Measurements from ENCODE around the gene MRGPRX3.
A peak's percentile ranks its signal among the peaks of the same experiment; 100 is the strongest.
"Not testable (repeated sequence)": the region's sequence is repeated elsewhere in the genome, so short reads cannot be mapped to it uniquely, and the experiment has no call there.

Gene MRGPRX3

DNA sequence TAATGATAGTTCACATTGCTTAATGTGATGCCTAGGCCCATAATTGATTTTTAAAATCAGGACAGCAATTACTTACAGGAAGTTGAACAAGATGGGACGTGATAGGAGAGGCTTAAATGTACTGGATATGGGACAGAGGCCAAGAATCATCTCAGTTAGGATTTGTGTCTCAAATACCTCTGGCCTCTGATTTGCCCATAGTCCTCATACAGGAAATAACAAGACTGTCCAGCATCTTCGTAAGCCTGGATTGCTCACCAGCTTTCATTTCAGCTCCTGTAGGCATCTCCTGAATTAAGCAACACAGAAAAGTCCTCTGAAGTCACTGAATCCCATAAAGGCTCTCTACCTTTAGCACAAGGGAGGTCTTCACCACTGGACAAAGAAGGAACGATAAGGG, at the start of gene MRGPRX3:
MRGPRX3 (plus strand) TSS at position 231 of the 400 bp plus-strand sequence. CDS start 4,632 bp downstream, outside the sequence.
- no peak for DNase-seq (ENCODE audit: low read depth in 2 of 2)

DNA sequence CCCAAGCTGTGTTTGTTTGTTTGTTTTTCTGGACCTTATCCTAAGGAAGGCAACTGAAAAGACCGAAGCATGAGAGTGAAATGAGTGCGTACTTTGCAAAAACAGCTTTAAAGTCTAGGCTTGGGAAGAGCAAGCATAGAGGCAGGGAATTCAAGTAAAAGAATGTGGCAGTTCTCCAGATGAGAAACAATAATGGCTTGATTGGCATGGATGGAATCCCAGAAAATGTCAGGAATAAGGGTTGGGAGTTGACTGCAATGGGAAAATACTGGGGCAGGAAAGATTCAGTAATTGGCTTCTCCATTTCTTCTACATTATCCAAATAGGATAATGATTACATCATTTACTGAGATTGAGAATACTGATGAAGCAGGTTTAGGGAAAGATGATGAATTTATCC, 44.0 kb upstream of the MRGPRX3 start:
- DNase-seq (ENCODE audit: low read depth in 2 of 2), result no peak

DNA sequence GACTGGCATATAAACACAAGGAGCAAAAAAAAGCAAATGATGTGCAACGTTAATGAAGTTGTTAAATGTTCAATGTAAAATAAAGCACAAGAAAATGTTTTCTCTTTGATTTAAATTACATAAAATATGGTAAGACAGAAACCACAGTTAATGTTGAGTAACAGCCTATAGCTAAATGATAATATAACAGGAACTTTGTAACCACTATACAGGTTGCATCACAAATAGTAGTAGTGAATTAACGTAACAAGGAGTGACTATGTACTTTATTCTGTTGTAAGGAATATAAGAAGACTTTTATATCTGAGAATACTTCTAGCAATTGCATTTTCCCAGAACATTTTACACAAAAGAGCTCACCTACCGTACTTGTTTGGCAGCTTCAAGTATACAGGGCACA, 43.4 kb upstream of the MRGPRX3 start:
- DNase-seq (ENCODE audit: low read depth in 2 of 2), result no peak

DNA sequence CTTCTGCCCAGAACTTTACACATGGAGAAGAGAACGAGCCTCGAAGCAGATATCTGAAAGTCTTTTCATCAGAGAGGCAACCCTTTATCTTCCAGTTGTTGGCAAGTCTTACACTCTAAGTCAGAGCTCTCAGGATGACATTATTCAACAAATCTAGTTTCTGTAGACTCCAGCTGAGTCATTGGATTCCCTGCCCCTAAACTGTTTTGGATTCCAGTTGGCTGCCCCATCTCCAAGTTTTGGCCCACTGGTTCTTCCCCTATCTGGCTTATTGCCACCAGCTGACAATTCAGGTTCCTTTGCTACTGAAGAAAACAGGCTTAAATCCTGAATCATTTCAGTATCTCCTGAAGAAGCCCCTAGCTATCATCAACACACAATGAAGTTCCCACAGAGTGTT, 40.6 kb upstream of the MRGPRX3 start:
- DNase-seq (ENCODE audit: low read depth in 2 of 2), result no peak

DNA sequence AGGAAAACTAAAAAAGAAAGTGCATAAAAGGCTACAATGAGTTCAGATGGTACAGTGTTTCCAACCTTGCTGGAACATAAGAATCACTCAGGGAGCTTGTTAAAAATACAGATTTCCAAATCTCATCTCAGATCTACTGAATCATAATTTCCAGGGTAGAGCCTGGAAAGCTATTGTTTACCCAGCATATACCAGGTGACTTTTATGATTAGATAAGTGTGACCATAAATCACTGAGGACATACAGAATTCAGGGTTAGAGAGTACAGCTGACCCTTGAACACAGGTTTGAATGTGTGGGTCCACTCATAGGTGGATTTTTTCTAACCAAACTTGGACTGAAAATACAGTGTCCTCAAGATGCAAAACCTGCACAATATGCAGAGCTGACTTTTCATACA, 38.4 kb upstream of the MRGPRX3 start:
- no peak for DNase-seq (ENCODE audit: low read depth in 2 of 2)

DNA sequence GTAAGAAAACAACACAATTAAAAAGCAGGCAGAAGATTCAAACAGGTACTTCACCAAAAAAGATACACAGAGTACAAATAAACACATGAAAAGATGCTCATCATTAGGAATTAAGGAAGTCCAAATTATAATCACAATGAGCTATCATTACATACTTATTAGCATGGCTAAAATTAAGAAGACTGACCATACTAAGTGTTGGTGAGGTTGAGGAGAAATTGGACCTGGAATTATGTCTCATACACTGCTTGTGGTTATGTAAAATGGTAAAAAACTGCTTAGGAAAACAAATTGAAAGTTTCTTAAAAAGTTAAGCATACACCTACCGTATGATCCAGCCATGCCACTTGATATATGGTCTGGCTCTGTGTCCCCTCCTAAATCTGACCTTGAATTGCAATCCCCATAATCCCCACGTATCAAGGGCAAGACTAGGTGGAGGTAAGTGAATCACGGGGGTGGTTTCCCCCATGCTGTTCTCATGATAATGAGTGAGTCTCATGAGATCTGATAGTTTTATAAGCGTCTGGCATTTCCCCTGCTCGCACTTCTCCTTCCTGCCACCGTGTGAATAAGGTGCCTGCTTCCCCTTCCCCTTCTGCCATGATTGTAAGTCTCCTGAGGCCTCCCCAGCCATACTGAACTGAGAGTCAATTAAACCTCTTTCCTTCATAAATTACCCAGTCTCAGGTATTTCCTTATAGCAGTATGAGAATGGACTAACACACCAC, 31.3 kb upstream of the MRGPRX3 start:
- DNase-seq (ENCODE audit: low read depth in 2 of 2), result no peak

DNA sequence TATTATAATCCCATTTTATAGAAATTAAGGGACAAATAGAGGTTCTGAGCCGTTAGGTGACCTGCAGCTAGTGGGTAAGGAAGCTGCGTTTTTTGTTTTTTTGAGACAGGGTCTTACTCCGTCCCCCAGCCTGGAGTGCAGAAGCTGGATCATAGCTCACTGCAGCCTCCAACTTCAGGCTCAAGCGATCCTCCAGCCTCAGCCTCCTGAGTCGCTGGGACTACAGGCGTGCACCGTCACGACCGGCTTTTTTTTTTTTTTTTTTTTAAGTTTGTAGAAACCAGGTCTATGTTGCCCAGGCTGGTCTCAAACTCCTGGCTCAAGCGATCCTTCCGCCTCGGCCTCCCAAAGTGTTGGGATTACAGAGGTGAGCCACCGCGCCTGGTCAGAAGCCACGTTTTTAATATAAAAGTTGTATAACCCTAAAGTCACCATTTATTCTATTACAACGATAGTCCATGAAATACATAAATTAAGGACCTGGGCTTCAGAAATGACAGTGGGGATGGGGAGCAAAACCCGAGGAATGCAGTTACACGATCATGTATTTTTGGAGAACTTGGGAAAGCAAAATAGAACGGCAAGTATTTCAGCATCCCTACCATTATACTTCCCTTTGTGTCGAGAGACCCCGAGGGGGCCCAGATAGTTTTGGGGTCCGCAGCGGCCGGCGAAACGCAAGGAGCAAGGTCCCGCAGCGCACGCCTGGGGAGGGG, 27.1 kb upstream of the MRGPRX3 start:
- DNase-seq (ENCODE audit: low read depth in 2 of 2), result no peak

DNA sequence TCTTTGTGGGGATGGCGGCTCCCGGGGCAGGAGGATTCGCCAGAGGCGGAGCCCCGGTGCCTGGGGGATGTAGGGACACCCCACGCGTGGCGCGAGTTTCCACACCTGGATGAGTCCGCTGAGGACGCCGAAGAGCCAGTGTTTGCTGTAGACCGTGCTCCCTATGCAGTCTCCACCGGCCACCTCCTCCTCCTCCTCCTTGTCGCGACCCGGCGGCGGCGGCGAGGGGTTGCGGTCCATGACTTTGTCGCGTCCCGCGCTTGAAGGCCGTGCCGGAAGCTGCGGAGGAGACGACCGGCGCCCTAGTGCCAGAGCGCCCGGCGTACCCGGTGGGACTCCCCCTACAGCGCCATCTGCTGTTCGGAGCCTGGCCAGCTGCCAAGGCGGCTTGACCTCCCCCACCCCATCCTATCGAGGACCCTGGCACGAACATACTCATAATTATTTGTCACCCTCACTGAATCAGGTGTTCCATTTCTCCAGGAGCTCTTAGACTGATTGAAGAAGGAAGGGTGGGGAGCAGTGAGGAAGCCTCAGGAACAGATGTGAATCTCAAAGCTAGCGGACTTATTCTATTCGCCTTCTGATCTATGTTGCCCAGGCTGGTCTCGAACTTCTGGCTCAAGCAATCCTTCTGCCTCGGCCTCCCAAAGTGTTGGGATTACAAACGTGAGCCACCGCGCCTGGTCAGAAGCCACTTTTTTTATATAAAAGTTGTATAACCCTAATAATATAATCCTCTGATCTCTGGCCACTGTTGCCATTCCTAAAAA, 26.4 kb upstream of the MRGPRX3 start, which contains the start of gene SAAL1:
SAAL1 (minus strand) TSS at position 281 of the 773 bp plus-strand sequence; CDS start at position 240, 41 bp downstream.
- DNase-seq (ENCODE audit: low read depth in 2 of 2), result peak; percentile 57 to 59

DNA sequence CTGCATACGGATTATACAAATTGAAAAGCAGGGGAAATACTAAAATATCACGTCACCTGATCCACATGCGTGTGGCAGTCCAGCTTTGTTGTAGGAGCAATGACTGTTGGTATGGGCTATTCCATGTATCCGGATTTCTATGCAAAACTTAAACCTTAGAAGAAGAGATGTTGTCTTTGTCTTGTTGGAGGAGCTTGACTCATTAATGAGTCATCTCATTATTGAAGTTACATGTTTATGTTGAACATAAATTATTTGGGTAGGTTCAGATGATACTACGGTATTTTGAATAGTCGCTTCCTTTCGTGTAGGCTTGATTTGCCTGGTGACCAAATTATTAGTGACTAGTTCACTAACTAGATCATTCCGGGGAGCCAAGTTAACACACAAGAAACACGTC, 25.7 kb upstream of the MRGPRX3 start:
- DNase-seq (ENCODE audit: low read depth in 2 of 2), result peak in 1 of 2 experiments; percentile 7

DNA sequence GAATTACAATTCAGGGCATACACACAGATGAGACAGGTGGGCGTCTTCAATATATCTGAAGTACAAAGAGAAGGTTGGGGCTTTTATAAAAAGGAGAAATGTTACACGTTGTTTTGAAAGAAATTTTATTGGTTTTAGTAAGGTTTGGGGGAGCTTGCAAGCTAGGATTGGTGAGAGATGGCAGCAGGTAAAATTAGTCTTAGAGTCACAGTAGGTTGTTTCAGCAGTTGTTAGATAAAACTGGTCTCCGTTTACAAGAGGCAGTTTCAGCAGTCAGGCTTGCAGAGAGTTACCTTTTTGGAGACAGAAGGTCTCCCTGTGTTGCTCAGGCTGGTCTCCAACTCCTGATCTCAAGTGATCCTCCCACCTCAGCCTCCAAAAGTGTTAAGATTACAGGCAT, 24.1 kb upstream of the MRGPRX3 start:
- DNase-seq (ENCODE audit: low read depth in 2 of 2), result no peak

DNA sequence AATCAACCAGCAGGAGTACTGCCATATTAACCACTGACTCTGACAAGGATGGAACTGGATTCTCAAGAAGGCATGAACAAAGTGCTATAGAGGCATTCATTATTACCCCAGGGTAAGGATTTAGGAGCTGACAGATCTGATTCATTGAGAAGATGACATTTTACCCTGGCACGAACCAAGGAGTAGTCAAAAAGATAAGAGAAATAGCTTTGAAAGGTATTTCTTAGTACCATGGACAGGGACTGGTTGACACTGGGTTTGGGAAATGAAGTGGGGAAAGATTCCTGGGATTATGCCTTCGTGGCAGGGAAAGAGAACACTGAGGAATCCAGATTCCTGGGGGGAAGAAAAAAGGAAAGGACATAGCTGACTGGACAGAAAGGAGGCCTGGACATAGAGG, 21.4 kb upstream of the MRGPRX3 start:
- no peak for DNase-seq (ENCODE audit: low read depth in 2 of 2)

DNA sequence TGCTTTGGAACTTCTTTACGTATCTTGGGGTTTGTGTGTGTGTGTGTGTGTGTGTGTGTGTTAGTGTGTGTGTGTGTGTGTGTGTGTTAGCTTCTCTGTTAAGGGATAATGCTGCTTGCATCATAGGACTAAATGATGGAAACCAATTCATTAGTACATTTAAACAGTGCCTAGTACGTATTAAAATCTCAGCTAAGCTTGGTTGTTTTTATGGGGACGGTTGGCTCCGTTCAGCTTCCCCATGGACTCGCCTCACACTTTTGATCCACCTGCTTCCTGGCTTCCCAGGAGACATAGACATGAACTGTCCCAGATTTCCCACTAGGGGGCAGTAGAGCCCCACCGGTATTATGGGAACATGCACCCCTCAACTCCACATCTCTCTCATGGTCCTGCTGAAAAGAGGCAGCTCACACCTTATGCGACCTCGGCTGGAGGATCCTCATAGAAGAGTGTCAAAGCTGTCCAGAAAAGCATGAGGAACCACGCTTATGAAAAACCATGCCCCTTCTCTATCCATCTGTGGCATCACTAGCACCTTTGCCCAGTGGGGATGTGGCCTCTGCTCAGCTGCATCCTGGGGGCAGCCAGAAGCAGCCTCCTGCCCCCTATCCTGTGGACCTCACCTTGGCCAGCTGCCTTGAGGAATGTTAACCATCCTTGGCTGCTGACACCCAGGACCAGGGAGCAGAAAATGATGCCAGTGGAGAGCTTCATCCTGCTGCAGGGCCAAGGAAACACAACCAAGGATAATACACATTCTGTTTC, 16.8 kb upstream of the MRGPRX3 start:
- peak; percentile 16 to 20 for DNase-seq (ENCODE audit: low read depth in 2 of 2)

DNA sequence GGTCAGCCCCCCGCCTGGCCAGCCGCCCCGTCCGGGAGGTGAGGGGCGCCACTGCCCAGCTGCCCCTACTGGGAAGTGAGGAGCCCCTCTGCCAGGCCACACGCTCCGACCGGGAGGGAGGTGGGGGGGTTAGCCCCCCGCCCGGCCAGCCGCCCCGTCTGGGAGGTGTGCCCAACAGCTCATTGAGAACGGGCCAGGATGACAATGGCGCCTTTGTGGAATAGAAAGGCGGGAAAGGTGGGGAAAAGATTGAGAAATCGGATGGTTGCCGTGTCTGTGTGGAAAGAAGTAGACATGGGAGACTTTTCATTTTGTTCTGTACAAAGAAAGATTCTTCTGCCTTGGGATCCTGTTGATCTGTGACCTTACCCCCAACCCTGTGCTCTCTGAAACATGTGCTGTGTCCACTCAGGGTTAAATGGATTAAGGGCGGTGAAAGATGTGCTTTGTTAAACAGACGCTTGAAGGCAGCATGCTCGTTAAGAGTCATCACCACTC, 11.0 kb upstream of the MRGPRX3 start:
- not testable (repeated sequence) for DNase-seq (ENCODE audit: low read depth in 2 of 2)

DNA sequence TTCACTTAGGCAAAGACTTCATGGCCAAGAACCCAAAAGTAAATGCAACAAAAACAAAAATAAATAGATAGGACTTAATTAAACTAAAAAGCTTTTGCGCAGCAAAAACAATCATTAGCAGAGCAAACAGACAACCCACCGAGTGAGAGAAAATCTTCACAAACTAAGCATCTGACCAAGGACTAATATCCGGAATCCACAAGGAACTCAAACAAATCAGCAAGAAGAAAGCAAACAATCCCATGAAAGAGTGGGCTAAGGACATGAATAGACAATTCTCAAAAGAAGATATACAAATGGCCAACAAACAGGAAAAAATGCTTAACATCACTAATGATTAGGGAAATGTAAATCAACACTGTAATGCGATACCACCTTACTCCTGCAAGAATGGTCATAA, 1.3 kb upstream of the MRGPRX3 start:
- DNase-seq (ENCODE audit: low read depth in 2 of 2), result not testable (repeated sequence)

DNA sequence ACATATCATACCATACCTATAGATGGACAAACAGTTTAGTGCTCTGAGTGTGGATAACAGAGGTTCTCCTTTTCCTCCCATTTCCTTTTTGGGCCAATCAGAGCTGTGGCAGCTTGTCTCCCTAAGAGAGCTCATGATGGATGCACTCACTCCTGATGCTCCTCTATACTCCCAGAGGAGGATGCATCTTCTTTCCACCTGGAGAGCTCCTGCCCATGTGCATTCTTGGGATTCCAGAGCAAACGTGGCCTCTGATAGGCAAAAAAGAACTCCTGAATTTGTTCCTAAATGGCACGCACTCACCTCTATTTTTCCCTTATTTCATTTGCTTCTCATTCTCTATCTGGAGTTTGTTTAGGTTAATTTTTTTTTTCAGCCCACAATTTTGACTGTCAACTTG, 2.9 kb downstream of the MRGPRX3 start:
- DNase-seq (ENCODE audit: low read depth in 2 of 2), result no peak

DNA sequence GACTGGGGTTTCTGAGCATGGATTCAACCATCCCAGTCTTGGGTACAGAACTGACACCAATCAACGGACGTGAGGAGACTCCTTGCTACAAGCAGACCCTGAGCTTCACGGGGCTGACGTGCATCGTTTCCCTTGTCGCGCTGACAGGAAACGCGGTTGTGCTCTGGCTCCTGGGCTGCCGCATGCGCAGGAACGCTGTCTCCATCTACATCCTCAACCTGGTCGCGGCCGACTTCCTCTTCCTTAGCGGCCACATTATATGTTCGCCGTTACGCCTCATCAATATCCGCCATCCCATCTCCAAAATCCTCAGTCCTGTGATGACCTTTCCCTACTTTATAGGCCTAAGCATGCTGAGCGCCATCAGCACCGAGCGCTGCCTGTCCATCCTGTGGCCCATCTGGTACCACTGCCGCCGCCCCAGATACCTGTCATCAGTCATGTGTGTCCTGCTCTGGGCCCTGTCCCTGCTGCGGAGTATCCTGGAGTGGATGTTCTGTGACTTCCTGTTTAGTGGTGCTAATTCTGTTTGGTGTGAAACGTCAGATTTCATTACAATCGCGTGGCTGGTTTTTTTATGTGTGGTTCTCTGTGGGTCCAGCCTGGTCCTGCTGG, 4.9 kb downstream of the MRGPRX3 start:
- no peak for DNase-seq (ENCODE audit: low read depth in 2 of 2)

DNA sequence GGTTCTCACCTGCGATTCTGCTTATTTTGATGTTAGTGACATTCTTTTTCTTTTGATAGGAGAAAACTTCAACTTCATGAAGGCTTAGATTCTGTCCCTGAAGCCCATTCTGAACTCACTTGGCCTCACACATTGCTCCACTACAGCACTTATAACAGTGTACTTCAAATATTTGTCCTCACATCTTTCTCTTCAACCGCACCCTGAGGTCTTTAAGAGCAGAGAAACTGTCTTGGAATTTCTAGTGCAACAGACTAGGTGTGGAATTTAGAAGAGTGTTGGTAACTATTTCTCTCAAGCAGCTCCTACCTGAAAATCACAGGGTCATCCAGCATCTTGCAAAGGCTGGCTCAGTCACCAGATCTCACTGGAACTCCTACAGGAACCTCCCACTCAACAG, 7.8 kb downstream of the MRGPRX3 start:
- DNase-seq (ENCODE audit: low read depth in 2 of 2), result no peak

DNA sequence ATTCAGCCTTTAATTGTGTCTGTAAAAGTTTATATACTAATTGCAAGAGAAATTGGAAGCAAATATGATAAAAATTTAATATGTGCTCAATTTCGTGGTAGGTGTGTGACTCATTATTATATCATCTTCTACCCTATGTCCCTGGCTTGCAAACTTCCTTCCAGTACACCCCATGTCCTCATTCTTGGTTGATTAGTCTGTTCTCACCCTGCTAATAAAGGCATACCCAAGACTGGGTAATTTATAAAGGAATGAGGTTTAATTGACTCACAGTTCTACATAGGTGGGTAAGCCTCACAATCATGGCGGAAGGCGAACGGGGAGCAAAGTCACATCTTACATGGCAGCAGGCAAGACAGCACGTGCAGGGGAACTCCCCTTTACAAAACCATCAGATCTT, 11.9 kb downstream of the MRGPRX3 start:
- DNase-seq (ENCODE audit: low read depth in 2 of 2), result no peak

DNA sequence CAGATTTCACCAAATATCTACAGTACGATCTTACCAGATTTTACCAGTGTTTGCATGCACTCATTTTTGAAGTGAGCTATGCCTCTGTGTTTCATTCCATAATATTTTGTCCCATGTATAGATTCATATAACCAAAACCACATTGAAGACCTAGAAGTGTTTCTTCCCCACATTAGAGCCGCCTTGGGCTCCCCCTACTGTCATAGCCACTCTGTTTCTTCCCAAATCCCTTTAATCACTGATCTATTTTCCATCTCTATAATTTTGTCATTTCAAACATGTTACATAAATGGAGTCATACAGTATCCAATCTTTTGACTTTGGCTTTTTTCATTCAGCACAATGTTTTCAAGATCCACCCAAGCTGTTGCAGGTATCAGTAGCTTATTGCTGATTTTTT, 12.7 kb downstream of the MRGPRX3 start:
- no peak for DNase-seq (ENCODE audit: low read depth in 2 of 2)

DNA sequence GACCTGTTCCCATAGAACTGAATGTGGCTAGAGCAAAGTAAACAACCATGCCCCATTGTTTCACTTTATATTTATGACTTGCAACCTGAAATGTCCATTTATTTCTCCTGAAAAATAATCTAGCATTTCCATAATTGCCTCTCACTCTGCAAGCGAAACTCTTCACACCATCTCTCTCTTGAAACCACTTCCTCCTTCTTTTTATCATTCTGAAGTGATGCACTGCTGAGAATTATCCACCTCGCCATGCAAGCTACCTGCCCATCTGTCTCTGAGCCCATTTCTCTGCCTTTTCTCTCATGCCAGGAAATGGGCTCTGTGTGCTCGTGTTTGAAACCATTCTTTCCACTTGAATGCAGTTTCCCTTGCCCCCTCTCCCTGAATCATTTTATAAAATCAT, 13.5 kb downstream of the MRGPRX3 start:
- DNase-seq (ENCODE audit: low read depth in 2 of 2), result no peak

DNA sequence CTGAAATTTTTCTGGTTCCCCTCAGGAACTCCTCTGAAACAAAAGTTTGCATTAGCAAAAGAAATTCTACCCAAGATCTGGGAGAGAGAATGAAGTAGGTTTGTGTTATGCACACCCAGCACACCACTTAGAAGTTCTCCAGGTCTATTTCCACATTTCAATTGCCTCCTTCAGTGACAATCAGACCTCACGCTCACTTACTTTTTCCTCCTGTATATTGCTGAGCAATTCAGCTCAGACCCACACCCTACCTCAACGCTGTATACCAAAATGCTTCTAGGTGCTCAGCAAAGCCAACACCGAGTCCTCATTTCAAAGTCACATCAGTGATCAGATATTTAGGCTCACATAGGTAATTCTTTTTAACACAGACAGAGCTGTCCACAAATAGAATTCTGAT, 19.2 kb downstream of the MRGPRX3 start:
- DNase-seq (ENCODE audit: low read depth in 2 of 2), result no peak

Data from fibroblast of skin of left quadriceps (primary cell).